IPS-NIHi11 (cell line): ENCODE data around the gene FYN.
A peak's percentile ranks its signal among the peaks of the same experiment; 100 is the strongest.

ENCODE experiments used
- DNase-seq: peaks from one replicate; pipeline ENCODE4 v3.0.0; 2012; ENCODE audit warnings: mixed read lengths, low spot score

FYN gene

DNA sequence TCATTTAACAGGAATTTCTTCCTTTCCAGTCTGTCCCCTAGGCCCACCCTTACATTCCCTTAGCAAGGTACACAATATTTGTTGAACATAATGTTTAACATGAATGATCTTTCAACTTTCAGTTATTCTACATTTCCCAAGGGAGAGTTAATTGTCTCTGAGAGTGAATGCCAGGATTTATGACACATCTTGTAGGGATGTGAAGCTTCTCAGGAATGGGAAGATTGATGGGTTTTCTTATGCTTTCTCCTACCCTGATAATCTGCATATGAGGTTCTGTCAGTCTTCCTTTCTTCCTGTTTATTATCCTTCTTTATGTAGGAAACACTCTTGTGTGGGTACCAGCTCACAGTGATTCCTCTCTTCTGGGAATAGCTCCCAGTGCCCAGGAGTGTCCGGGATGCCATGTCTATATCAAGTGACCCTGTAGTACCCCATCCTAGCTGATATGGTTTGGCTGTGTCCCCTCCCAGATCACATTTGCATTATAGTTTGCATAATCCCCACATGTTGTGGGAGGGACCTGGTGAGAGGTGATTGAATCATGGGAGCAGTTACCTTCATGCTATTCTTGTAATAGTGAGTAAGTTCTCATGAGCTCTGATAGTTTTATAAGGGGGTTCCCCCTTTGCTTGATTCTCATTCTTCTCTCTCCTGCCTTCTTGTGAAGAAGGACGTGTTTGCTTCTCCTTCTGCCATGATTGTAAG is 7.1 kb upstream of the FYN start:
- DNase-seq: no peak

- no peak for DNase-seq
Measured at GRCh38 chr6:111875741-111876140, 2.5 kb upstream of the FYN start.

- no peak for DNase-seq
Measured at GRCh38 chr6:111874025-111874415, 768 bp upstream of the FYN start.

- DNase-seq: peak; percentile 59
Measured at GRCh38 chr6:111872401-111873177, 663 bp downstream of the FYN start.

- no peak for DNase-seq
Measured at GRCh38 chr6:111871725-111872400, 1.4 kb downstream of the FYN start.

DNA sequence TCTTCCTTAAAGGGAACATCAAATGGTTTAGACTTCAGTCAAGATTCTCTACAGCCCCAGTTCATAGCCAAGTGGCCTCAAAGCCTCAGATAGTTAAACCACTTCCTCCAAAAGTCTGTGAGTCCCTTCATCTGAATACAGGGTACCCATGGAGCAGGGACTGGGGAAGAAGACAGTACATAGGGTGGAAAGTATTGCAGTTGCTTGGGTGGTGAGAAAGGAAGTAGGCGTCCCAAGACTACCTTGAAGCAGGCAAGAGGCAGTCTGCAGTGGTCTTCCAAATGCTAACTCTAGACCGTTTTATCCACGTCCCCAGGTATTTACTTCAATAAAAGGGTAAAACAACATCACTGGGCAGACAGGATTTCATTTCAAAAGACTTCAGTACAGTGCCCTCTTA is 2.0 kb downstream of the FYN start:
- no peak for DNase-seq

GRCh38 chr6:111870742-111871064 is 2.5 kb downstream of the FYN start:
- DNase-seq: no peak

DNA sequence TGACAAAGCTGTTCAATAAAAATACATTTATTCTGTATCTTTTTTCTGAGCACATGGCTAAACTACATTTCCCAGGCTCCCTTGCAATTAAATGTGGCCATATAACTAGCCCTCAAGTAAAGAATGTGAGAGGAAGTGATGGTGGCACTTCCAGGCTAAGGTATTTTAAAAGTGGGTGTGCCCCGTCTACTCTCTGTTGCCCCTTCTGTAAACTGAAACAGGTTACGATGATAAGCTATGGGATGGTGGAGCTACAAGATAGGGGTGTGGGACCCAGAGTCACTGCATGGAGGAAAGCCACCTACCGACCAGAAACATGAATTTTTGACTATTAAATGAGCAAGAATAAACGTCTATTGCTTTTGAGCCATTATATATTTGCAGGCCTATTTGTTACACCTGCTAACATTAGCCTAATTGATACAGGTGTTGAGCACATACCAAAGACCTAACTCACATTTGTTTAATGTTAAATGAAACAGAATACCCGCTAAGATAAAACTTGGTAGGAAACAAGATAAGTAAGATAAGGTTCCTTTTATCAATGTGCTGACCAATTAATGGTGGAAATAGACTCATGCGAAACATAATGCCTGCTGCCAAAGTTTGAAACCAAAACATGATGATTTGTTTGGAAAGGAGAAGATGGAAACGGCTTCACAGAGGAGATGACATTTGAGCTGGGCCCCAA is 3.1 kb downstream of the FYN start:
- no peak for DNase-seq

GRCh38 chr6:111866857-111867256 is 6.4 kb downstream of the FYN start:
- DNase-seq: no peak

DNA sequence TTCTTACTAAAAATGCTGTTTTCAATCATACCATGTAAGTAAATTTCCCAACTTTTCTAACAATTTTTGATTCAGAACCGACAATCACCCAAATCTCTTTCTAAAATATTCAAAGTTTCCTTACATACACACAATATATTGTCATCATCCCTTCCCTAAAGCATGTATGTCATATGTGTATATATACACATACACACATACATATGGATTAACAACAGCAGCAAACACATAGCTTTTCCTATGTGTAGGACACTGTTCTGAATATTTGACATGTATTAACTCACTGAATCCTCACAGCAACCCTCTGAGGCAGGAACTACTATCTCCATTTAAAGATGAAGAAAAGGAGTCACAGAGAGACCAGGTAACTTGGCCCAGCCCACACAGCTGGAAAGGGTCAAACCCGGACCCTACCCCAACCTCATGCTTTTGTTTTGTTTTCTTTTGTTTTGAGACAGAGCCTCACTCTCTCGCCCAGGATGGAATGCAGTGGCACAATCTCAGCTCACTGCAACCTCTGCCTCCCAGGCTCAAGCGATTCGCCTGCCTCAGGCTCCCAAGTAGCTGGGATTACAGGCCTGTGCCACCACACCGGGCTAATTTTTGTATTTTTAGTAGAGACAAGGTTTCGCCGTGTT is 7.2 kb downstream of the FYN start:
- DNase-seq: no peak

GRCh38 chr6:111865049-111865585 is 8.1 kb downstream of the FYN start:
- DNase-seq: no peak

DNA sequence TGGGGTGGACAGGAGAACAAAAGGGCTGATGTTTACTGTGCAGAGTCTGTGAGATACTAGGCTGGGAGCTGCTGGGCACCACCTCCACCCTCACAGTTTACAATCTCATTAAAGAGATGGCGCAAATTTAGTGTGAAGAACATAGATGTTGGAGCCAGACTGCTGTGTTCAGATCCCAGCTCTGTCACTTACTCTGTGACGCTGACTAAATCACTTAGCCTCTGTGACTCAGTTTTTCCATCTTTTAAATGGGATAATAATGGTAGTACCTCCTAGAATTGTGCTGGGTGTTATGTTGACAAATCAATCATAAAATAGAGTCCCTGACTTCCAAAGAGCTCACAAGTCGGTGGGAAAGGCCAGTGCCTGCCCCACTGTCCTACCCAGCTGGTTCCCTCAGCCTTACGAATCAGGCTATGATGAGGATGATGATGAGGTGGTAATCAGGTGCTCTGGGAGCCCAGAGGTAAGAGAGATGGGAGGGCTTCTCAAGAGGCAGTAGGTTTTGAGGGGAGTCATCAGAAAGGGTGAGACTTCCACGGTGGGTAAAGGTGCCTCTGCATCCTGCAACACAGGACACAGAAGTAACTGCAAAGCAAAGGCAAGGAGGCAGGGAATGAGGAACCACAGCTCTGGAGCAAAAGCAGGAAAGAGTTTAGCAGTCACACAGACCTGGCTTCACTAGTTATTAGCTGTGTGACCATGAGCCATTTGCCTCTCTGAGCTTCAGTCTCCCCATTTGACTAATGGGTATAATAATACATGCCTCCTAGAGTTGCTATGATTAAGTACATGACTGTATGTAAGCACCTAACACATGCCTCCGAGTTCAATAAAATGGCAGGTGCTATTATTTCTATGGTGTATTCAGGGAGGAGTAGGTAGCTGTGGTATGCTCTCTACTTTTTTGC is 8.9 kb downstream of the FYN start:
- no peak for DNase-seq

DNA sequence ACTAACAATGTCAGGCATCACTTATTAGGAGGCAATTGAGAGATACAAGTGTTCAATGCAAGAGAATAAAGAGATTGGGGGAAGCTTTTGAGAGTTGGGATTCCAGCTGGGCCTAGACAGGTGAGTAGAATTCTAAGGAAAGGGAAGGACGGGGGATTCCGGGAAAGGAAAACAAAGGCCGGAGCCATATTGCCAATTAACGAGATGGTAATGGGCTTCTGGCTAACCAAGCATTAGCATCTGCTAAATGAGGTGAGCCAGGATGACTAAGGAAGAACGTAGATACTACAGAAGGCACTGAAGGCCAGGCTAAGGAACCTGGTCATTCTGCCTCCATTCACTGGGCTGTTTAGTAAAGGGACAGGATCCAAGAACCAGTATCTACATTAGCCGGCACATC is 10.5 kb downstream of the FYN start:
- no peak for DNase-seq

- DNase-seq: no peak
Measured at GRCh38 chr6:111862314-111862713, 10.9 kb downstream of the FYN start.

DNA sequence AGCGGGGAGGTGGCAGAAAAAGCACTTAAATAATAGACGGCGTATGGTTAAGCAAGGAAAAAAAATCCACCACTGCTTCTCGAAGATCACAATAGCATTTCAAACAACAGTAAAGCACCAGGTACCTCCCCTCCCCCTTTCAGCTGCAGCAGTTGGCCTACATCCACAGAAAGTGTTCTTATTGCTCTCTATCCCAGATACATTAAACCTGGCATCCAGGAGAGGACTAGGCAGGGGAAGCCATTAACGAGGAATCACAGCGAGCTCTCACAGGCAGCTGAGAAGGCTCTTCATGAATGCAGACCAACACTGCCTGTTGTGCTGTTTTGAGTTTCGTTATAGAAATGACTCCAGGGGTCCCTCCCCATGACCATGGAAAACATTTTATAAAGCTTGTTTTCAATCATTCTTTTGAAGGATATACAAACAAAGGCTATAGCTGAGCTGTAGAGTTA is 11.8 kb downstream of the FYN start:
- DNase-seq: no peak

- no peak for DNase-seq
Measured at GRCh38 chr6:111858347-111858746, 14.9 kb downstream of the FYN start.

GRCh38 chr6:111857674-111858337 is 15.4 kb downstream of the FYN start:
- DNase-seq: no peak

GRCh38 chr6:111855753-111856152 is 17.5 kb downstream of the FYN start:
- no peak for DNase-seq

DNA sequence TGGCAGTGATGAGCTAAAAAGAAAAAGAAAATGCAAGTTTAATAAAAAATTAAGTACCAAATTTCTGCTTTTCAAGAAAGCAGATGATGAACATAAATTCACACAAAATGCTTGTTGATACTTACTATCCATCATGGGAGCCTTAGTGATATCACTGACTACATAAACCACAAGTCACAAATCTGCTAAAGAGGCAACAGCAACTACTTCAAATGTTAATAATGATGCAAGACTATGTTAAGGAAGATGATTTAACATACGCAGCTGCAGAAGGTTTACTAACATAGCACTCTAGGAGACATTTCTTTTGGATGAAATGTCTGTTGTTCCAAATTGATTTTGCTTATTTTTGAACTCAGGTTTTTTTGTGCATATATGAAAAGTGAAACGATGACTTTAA is 18.6 kb downstream of the FYN start:
- no peak for DNase-seq

DNA sequence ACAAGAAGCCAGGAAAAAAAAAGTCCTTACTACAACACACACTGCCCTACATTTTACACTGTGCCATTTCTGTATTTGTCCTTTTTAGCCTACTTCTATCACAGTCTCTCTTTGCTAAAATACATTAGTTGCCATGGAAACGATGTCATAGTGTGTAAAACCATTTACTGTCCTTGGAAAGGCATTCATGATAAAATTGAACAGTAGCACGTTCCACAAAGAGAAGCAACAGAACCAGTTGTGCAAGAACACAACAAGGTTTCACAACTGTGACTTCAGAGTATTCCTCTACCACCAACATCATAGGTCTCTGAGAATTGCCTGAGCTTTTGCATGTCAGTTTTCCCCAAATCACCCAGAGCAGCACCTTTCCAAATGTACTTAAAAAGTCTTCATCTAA is 20.5 kb downstream of the FYN start:
- no peak for DNase-seq
